ENCODE data around the gene ATP10D.

DNA sequence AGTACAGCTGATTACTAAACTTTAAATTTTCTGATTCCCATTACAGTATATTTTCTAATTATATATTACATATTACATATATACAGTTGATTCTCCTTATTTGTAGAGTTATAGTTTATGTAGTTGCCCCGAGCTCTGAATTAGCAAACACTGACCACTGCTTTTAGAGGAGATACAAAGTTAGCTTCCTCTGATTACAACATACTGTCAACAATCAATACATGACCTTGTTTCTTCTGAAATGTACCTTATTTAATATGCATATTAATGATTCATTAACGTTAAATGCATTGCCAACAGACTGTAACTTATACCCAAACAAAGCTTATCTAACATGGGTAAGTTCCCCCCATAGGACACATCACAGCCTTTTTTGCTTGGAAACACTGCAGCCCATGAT lies 81.5 kb downstream of the ATP10D start:
- TF ChIP-seq LEF1 (IDR thresholded peaks at IDR 0.05; ENCODE audit: borderline replicate concordance) (no peak), HDGF (IDR thresholded peaks at IDR 0.05; ENCODE audit: borderline replicate concordance) (no peak), SUZ12 (IDR thresholded peaks at IDR 0.05) (no peak), ARNT (IDR thresholded peaks at IDR 0.05) (no peak), FOXM1 (IDR thresholded peaks at IDR 0.05; ENCODE audit: borderline replicate concordance) (no peak)
